SIG-M5 treated with dmso at 0.1 percent for 504 hours (cell line): ENCODE data around the gene EDN2.

Source experiments
- DNase-seq: peaks from one replicate; lab custom pipeline; 2025; ENCODE audit not compliant: unreplicated experiment; lab: John Stamatoyannopoulos, UW

EDN2 gene

DNA sequence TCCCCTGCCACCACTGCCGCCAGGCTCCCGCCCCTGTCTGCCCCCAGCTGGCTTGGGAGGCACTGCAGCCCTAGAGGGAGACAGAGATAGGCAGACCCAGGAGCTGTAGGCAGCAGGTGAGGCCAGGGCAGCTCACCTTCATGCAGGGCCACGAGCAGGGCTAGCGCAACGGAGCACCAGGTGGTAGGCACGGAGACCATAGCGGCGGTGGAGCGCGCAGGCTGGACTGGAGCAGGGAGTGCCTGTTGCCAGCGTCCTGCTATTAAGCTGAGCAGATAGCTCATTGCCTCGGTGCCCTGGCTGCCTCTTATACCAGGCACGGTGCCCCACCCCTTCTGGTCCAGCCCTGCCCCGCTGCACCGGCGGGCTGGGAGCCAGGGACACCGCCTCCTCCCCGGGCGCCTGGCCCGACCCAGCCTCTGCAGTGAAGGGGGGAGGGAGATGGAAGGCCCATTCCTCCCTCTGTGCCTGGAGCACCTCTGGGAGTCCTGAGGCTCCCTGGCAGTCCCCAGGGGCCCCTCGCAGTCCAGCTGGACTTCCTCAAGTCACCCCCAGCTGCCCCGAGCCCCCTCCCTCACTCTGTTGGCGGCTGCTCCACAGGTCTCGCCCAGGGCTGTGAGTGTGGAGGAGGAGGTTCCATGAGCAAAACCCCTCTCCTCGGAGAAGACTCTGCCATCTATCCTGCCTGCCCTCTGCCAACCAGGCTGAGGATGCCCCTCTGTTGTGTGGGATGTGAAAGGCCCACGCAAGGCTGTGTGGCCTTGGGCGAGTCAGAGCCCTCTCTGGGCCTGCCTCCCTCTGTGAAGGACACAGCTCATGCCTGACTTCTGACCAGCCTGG, at the start of gene EDN2:
Gene EDN2, minus strand, starts transcription at position 282 of the 840 bp plus-strand sequence. Its CDS starts 82 bp downstream, at position 200.
- DNase-seq, result peak; percentile 17

DNA sequence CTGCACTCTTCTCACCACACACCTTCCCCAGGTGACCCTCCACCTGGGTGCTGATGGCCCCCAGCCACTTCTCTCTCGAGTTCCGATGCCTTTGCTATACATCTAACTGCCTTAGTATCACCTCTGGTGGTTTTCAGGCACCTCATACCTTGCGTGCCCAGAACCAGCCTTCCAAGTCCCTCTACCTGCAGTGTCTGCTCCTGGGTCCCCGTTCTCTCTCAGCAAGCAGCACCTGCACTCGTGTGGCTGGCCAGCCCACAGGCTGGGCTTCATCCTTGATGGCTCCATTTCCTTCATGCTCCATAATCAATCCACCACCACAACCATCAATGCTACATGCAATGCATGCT, 49.2 kb upstream of the EDN2 start:
- DNase-seq, result no peak

DNA sequence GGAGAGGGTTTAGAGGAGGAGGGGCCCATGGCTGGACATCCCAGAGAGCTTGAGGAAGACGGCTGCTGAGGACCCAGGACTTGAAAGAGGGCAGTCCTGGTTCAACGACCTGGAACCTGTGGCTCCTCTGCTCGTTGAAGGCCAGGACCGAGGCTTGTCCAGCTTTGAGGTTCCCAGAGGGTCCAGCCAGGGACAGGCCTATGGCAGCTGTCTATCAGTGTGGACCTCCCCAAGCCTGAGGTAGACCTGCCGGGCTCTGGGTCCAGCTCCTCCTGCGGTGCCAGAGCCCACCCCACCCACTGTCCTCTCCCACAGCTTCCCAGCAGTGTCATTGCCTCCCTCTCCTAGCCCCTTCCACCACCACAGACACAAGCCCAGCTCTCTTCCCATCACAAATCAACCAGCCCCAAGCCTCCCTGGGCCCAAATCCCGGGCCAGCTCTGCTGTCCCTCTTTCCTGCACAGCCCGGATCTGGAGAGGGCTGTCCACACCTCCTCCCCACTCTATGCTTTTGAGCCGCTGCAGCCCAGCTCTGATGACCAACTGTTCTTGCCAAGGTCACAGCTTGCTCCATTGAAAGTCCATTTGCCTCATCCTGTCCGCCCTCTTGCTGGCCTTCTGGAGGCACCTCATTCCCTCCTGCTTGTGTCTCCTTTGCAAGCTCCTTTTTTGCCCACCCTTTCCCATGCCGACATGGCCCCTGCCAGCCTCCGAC, 48.7 kb upstream of the EDN2 start:
- DNase-seq, result no peak

DNA sequence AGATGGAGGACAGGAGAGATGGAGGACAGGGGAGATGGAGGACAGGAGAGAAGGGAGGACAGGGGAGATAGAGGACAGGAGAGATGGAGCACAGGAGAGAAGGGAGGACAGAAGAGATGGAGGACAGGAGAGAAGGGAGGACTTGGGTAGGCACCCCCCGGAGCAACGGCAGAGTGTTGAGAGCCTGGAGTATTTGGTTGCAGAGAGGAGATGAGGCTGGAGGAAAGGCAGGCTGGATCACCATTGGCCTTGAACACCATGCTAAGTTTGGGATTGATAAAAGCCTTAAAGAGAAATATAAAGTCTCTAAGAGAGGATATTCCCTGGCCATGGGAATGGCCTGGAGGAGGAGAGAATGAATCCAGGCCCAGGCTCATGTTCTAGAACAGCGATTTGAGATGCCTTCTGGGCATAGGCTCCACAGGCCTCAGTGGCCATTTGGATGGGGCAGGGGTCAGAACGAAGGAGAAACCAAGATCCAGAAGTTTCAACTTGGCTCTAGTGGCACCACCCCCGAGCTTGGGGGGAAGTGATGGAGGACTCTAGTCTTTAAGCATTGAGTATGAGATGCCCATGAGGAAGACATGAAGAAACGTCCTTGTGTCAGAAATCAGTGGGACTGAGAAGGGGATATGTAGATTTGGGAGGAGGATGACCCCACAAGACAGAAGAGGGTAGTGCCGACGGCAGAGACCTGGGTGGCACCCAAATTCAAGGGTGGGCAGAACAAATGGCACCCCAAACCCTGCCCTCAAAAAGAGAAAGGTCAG, 47.9 kb upstream of the EDN2 start:
- no peak for DNase-seq

DNA sequence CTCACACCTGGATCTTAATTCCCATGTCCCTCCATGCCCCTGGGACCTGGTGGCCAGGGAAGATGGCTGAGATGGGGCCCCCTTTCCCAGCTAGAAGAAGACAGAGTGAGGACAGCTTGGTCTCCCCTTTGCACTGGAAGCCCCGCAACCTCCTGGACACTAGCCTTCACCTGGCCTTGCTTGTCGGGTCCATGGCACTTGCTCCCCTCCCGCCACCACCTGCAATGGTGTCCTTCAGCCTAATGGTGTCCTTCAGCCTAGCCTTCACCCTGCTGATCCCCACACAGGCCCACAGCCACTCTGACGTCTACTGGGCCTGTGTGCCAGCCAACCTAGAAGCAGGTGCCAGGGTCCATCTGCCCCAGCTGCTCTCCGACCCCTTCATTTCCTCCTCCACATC, 45.9 kb upstream of the EDN2 start:
- no peak for DNase-seq

DNA sequence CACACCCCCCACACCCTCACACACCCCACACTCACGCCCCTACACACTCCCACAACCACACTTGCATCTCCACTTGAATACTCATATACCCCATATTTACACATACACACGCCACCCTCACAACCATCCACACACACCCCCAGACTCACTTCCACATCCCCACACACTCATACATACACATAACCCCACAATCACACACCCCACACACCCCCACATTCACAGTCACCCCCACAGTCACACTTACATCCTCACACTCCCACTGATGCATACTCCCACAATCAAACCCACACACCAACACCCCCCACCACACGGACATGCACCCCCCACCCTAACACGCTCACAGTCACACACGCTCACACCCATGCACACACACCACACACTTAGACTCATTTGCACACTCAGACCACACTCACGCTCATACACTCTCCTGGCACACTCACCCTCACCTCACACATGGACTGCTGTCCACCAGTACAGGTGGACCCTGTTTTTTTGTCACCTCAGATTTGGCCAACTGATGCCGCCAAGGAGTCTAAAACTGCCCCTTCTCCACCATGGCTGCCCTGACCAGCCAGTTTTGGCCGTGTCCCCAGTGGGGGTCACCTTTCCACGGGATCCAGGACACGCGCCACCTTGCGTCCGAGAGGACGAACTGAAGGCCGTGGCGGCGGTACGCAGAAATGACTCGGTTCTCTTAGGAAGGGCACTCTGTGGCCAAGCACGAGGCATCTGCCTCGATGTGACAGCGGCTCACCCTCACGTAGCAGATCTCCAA, 45.3 kb upstream of the EDN2 start:
- DNase-seq, result no peak

DNA sequence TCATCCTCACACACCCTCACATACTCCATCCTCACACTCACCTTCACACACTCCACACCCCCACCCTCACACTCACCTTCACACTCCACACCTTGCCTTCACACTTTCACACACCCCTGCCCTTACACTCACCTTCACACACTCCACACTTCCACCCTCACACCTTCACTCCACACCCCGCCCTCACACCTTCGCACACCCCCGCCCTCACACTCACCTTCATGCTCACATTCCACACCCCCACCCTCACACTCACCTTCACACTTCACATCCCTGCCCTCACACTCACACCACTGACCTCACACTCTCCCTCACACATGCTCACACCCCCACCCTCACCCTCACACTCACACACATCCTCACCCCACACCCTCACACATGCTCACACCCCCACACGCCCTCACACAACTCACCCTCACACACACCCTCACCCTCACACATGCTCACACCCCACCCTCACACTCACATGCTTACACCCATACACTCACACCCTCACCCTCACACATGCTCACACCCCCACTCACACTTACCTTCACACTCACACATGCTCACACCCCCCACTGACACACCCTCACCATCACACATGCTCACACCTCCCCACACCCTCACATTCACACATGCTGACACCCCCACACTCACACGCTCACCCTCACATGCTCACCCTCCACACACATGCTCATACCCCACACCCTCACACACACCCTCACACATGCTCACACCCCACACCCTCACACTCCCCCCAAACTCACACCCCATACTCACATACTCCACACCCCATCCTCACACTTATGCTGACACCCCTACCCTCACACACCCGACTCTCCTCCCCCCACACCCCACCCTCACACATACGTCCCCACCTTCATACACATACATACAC, 44.5 kb upstream of the EDN2 start:
- no peak for DNase-seq

DNA sequence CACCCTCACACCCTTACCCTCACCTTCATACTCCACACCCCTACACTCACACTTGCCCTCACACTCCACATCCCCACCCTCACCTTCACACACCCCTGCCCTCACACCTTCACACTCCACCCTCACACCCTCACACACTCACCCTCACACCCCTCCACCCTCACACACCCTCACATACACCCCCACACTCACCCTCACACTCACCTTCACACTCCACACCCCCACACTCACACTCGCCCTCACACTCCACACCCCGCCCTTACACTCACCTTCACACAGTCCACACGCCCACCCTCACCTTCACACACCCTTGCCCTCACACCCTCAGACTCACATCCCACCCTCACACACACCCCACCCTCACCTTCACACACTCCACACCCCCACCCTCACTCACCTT, 43.6 kb upstream of the EDN2 start:
- DNase-seq, result no peak

DNA sequence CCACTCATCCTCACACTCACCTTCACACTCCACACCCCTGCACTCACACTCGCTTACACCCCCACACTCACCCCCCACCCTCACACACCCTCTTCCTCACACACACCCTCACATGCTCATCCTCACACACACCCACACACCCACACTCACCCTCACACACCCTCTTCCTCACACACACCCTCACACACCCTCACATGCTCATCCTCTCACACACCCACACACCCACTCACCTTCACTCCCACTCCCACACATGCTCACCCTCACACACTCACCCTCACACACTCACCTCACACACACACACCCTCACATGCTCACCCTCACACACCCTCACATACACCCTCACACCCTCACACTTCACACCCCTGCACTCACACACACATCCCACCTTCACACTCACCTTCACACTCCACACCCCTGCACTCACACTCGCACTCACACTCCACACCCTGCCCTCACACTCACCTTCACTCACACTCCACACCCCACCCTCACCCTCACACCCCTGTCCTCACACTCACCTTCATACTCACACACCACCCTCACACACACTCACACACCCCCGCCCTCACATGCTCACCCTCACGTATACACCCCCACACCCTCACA, 42.6 kb upstream of the EDN2 start:
- DNase-seq, result no peak

DNA sequence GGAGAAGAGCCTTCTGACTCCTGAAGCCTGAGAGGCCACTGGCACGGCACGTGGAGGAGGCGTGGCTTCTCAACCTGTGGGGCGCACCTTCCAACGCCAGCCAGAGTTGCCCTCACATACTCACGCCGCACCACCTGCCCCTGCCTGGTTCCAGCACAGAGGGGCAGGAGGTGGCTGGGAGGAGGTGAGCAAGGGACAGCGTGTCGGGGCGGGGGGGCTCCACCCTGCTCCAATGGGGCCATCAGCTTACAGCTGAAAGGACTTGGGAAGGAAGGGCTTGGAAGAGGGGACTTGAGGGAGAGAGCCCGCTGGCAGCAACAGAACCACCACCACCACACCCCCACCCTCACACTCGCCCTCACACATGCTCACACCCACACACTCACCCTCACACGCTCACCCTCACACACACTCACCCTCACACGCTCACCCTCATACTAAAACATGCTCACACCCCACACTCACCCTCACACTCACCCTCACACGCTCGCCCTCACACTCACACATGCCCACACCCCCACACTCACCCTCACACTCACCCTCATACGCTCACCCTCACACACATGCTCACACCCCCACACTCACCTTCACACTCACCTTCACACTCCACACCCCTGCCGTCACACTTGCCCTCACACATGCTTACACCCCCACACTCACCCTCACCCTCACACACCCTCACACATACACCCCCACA, 41.6 kb upstream of the EDN2 start:
- DNase-seq, result no peak

DNA sequence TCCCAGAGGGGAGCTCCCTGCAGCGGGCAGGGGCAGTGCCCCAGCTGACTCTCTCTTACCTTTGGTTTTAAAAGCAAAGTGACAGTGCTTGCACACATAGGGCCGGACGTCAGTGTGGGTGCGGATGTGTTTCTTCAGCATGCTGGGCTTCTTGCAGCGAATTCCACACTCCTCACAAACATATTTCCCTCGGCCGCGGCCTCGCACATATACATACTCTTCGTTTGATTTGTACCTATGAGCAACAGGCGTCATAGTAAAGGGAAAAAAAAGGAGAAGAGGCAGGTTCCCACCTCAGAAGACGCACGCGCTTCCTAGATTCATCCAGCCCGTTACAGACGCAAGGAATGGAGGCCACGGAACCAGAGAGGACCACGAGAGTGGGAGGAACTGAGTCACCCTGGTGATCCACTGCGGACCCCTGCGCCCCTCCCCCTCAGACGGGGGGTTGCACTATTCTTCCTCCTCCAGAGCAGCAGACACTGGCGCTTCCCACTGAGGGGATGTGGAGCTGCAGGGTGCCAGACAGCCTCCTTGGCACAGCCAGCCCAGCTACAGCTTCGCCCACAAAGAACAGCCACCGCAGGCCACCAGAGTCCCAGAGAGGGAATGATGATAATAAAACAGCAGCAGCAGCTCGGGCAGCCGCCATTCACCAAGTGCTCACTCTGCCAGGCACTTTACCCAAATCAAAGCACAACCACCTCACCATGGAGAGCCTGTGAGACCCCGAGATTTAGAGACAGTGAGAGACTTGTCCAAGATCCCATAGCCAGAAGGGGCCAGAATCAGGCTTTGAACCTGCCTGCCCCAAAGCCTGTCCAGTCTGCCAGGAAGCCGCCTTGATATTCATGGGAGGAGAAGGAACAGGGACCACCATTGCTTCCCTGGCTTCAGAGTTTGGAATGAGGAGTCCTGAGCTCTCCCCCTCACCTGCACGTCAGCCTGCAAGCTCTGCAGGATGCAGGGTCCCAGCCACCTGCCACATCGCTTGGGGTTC, 40.5 kb upstream of the EDN2 start:
- DNase-seq, result no peak

DNA sequence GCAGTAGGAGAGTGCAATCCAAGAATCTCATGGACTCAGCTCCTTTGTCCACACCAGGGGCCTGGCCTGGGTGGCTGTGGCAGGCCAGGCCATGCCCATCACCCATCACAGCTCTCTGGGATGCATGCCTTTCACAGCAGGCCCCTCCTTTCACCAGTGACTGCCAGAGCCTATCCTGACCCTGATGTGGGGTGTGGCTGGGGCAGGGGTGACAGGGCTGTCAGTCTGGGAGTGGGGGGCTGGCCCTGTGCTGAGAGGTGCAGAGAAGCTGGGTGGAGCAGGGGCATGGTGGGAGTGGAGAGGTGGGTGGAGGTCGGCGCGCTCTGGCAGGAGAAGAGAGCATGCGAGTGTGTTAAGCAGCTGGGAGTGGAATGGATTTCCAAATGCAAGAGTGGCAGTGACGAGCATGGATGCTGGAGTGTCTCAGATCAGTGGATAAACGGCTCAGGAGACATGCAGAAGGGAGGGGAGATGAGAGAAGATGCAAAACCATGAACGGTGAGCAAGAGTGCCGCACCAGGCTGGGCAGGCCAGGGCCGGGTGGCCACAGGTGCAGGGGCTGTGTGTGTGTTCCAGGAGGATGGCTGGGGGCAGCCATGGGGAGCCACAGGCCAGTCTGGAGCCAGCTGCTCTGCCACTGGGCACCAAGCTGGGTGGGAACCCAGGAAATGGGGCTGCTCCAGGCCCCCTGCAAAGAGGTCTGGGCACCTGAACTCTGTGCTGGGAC, 39.6 kb upstream of the EDN2 start:
- no peak for DNase-seq

DNA sequence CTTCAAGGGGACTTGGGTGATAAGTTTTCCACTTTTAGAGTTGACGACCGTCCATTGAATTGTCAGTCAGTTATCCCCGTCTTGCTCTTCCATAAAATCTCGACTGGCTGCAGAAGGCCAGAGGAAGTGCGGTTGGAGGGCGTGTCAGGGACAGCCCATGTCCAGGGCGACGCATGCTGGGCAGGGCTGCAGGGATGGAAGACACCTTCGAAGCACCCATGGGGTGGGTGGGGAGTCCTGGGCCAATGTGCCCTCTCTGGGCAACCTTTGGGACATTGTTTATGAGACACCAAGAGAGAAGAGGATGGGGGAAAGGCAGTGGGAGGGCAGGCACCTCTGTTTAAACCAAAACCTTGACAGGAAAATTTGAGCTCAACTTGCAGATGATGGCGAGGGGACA, 38.6 kb upstream of the EDN2 start:
- DNase-seq, result no peak

DNA sequence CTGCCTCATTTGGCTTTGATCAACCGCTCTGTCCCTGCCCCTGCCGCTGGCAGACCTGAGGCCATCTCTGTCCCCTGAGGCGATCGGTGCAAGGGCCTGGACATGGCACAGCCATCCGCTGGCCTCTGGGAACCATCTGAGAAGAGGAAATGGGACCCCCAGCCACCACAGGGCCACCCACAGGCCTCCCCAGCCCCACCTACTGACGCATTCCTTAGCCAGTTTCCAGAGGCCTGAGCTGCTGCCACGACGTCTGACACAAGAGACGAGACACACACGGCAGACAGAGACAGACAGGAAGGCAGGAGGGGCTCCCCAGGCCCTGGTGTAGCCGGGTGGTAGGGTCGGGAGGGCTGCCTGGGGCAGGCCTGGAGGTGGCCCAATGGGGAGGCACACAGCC, 37.3 kb upstream of the EDN2 start:
- DNase-seq, result no peak

DNA sequence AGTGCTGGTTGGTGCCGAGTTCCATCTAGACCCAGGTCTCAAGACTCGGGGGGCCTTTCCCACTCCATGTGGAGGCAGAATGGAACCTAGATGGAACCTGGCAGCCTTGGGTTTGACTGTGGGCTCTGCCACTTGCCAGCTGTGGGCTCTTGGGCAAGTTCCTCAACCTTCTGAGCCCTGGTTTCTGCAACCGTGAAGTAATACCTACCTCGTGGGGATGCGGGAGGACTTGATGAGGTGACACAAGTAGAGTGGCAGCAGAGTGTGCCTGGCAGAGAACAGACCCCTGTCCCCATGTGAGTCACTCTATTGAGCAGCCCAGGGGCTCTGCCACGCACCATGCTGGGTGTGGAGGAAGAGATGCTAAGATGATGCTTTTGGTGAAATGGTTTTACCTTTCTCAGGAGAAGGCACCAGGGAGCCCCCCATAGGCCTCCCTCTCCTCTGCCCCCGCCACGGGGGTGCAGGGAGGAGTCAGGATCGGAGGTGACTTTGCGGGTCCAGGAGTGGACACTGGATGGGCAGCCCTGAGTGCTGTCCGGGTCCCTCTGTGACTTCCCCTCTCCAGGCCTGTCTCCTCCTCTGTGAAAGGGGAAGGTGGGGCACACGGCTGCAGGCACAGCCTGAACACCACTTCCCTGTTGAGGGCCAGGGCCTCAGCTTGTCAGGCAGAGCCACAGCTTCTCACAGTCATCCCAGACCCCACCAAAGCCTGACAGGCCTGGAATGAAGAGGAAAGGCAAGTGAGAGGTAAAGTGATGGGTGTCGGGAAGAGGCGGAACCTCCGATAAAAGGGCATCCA, 36.7 kb upstream of the EDN2 start:
- DNase-seq, result no peak

DNA sequence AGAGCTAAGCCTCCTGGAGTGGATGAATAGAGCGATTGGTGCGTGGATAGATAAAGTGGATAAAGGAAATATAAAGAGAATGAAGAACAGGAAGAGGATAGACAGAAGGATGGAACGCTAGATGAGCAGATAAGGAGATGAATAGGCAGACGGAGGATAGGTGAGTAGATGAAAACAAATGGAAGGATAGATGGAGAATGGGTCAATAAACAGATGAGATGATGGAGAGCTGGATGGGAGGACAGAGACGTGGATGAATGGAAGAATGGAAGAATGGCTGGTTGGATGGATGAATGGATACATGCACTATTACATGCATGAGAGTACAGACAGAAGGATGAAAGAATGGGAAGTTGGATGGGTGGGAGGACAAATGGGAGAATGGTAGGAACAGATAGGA, 35.2 kb upstream of the EDN2 start:
- DNase-seq, result no peak
